HepG2 (cell line): ENCODE results near the gene ANKZF1. TPM values are rescaled to one million over a fixed set of nuclear protein-coding genes. Genes with fewer than 3 reads are reported as not detected.

Experiments used
- CBX1 ChIP-seq: IDR thresholded peaks from one replicate; pipeline ENCODE4 v1.6.1; 2016; ENCODE audit warnings: antibody characterized with exemption, low read depth
- CENPBD1 ChIP-seq: sonication (generic); formaldehyde crosslinking; IDR thresholded peaks from 2 replicates; pipeline ENCODE4 v1.8.0; 2022; ENCODE audit warnings: missing genetic modification reagents, low read depth, mild to moderate bottlenecking, borderline replicate concordance
- CHD2 ChIP-seq: IDR thresholded peaks from 2 replicates; pipeline ENCODE4 v1.6.1; 2011; ENCODE audit warnings: low read depth, low read length, improper control_type of control experiment
- GABPA ChIP-seq, 2 experiments: IDR thresholded peaks; 2 replicates each; pipeline ENCODE4 v1.6.1; 2011 to 2016; ENCODE audit warnings: low read depth in 2 of 2, low read length in 1 of 2, missing biosample characterization in 1 of 2, missing genetic modification characterization in 1 of 2
- KDM4B ChIP-seq: sonication (generic); formaldehyde crosslinking; IDR thresholded peaks from 2 replicates; pipeline ENCODE4 v1.4.0; 2020; ENCODE audit warnings: missing genetic modification reagents
- MYC ChIP-seq: sonication (generic); formaldehyde crosslinking; IDR thresholded peaks from 2 replicates; pipeline ENCODE4 v1.9.0; 2021; ENCODE audit warnings: missing genetic modification reagents, borderline replicate concordance
- TCF7L2 ChIP-seq: IDR thresholded peaks from 2 replicates; pipeline ENCODE4 v1.6.1; 2011; ENCODE audit warnings: mild to moderate bottlenecking, low read depth, low read length, moderate library complexity
- TFAP4 ChIP-seq: sonication (generic); IDR thresholded peaks from 2 replicates; pipeline ENCODE4 v1.6.1; 2016; ENCODE audit warnings: low read depth, borderline replicate concordance
- TFE3 ChIP-seq: IDR thresholded peaks from 2 replicates; pipeline ENCODE4 v1.6.1; 2016
- TOE1 ChIP-seq: sonication (generic); formaldehyde crosslinking; IDR thresholded peaks from 2 replicates; pipeline ENCODE4 v1.4.0; 2020; ENCODE audit warnings: mild to moderate bottlenecking, missing genetic modification reagents
- ZBTB42 ChIP-seq: sonication (generic); formaldehyde crosslinking; IDR thresholded peaks from 2 replicates; pipeline ENCODE4 v1.5.0; 2020; ENCODE audit warnings: mild to moderate bottlenecking, missing genetic modification reagents
- ZFP36 ChIP-seq: fragments of 150-350 bp; IDR thresholded peaks from 2 replicates; pipeline ENCODE4 v1.6.1; 2018; ENCODE audit warnings: borderline replicate concordance, low read length, low read depth; ENCODE audit not compliant: partially characterized antibody
- ZNF274 ChIP-seq: sonication (generic); formaldehyde crosslinking; IDR thresholded peaks from 2 replicates; pipeline ENCODE4 v1.5.1; 2020; ENCODE audit warnings: mild to moderate bottlenecking, missing genetic modification reagents
- ZNF280D ChIP-seq: sonication (generic); formaldehyde crosslinking; IDR thresholded peaks from 2 replicates; pipeline ENCODE4 v1.5.1; 2020; ENCODE audit warnings: mild to moderate bottlenecking, missing genetic modification reagents
- ZNF572 ChIP-seq: sonication (generic); formaldehyde crosslinking; IDR thresholded peaks from 2 replicates; pipeline ENCODE4 v1.5.1; 2020; ENCODE audit warnings: mild to moderate bottlenecking, missing genetic modification reagents
- ZNF614 ChIP-seq: IDR thresholded peaks from 2 replicates; pipeline ENCODE4 v1.6.1; 2018; ENCODE audit warnings: missing biosample characterization, missing genetic modification reagents, inconsistent platforms, borderline replicate concordance
- ZNF687 ChIP-seq: sonication (generic); formaldehyde crosslinking; IDR thresholded peaks from 2 replicates; pipeline ENCODE4 v1.5.1; 2020; ENCODE audit warnings: mild to moderate bottlenecking, missing genetic modification reagents, moderate library complexity
- ZNF792 ChIP-seq: IDR thresholded peaks from 2 replicates; pipeline ENCODE4 v1.6.1; 2016
- ZNF878 ChIP-seq: sonication (generic); formaldehyde crosslinking; IDR thresholded peaks from 2 replicates; pipeline ENCODE4 v1.8.1; 2023; ENCODE audit warnings: mild to moderate bottlenecking, missing genetic modification reagents, moderate library complexity
- polyA plus RNA-seq, 8 experiments: library from polyadenylated mRNA; depleted of rRNA in 3 of 8; stranded (reverse) in 7 of 8; unstranded in 1 of 8; fragments of >200 nt; fragmentation: Illumina TruSeq in 4 of 8; extraction: Trizol in 4 of 8; gene quantifications; 2 replicates each; pipeline versions ENCODE4 v1.2.1 to v1.2.3, GENCODE V29; 2011 to 2016; ENCODE audit warnings: low read depth in 4 of 8, missing spikeins in 1 of 8, mixed read lengths in 1 of 8; ENCODE audit not compliant: insufficient read depth in 1 of 8
- total RNA-seq, 5 experiments: library from RNA; depleted of rRNA; stranded (reverse); fragments of >200 nt; fragmentation: Illumina TruSeq; extraction: Trizol; gene quantifications; 2 replicates each; pipeline ENCODE4 v1.2.3, GENCODE V29; 2016; ENCODE audit warnings: low read depth in 1 of 5

Gene ANKZF1
- total and polyA plus RNA-seq, 2 of the 13 experiments (the other 11 are each of a cell fraction or from before 2014, with no cell fraction given), result 25.3 to 128 TPM

GRCh38 chr2:219229305-219230058 lies at the start of gene ANKZF1, which contains the start of gene ATG9A (continued):
- TF ChIP-seq TFE3 (CRISPR knock-in tag), result 0 out of 2 replicates have a peak, but pooled peaks have one; percentile 13
- 0 out of 2 replicates have a peak, but pooled peaks have one; percentile 35 for TF ChIP-seq ZNF572 (CRISPR knock-in tag)
- TF ChIP-seq ZNF878, result no peak
- TF ChIP-seq ZNF792 (CRISPR knock-in tag), result no peak
- no peak for TF ChIP-seq TOE1 (CRISPR knock-in tag)
- no peak; the same call in 1 of the 2 replicates for TF ChIP-seq KDM4B
- peak; percentile 43; the same call in 1 of the 2 replicates for TF ChIP-seq ZNF614 (CRISPR knock-in tag)
- TF ChIP-seq ZBTB42 (CRISPR knock-in tag), result peak; percentile 81; the same call in 1 of the 2 replicates
- peak; percentile 37; the same call in 1 of the 2 replicates for TF ChIP-seq MYC (CRISPR knock-in tag)
- peak; percentile 59 for TF ChIP-seq CBX1
- peak; percentile 67 for TF ChIP-seq ZNF274 (CRISPR knock-in tag)
- peak; percentile 82 for TF ChIP-seq ZNF687 (CRISPR knock-in tag)
- TF ChIP-seq TFAP4, result no peak
- 0 out of 2 replicates have a peak, but pooled peaks have one; percentile 31 for TF ChIP-seq ZNF280D
- no peak for TF ChIP-seq CENPBD1 (CRISPR knock-in tag)
- no peak; the same call in 1 of the 2 replicates for TF ChIP-seq GABPA (IDR thresholded peaks at IDR 0.05; ENCODE audit: low read depth, low read length)
- peak; percentile 66; the same call in 1 of the 2 replicates for TF ChIP-seq GABPA (CRISPR knock-in tag; IDR thresholded peaks at IDR 0.05; ENCODE audit: low read depth)
- no peak for TF ChIP-seq ZFP36
- TF ChIP-seq CHD2, result peak; percentile 64; the same call in 1 of the 2 replicates
- no peak for TF ChIP-seq TCF7L2
